HepG2 (cell line): ENCODE data around the gene EEPD1. TPM values are rescaled to one million over a fixed set of nuclear protein-coding genes. Genes with fewer than 3 reads are reported as not detected.
A peak's percentile ranks its signal among the peaks of the same experiment; 100 is the strongest.

Experiments
- ADNP ChIP-seq: sonication (generic); formaldehyde crosslinking; IDR thresholded peaks from 2 replicates; pipeline ENCODE4 v1.4.0; 2020; ENCODE audit warnings: missing genetic modification reagents
- ATF4 ChIP-seq, 2 experiments: fragments of 450-650 bp in 1 of 2; sonication (generic) in 1 of 2; formaldehyde crosslinking; IDR thresholded peaks; 2 replicates each; pipeline versions ENCODE4 v1.5.0 to v1.8.0; 2020 to 2022; ENCODE audit warnings: mild to moderate bottlenecking in 1 of 2, missing genetic modification reagents in 1 of 2
- ELF4 ChIP-seq: sonication (generic); formaldehyde crosslinking; IDR thresholded peaks from 2 replicates; pipeline ENCODE4 v1.5.0; 2020; ENCODE audit warnings: missing genetic modification reagents, mild to moderate bottlenecking, moderate library complexity, borderline replicate concordance
- FIP1L1 ChIP-seq: fragments of 200-400 bp; formaldehyde crosslinking; IDR thresholded peaks from 2 replicates; pipeline ENCODE4 v1.6.1; 2018; ENCODE audit warnings: low read depth, mild to moderate bottlenecking, low read length, moderate library complexity, borderline replicate concordance; ENCODE audit not compliant: insufficient read depth
- MYPOP ChIP-seq: sonication (generic); formaldehyde crosslinking; IDR thresholded peaks from 2 replicates; pipeline ENCODE4 v1.8.1; 2023; ENCODE audit warnings: mild to moderate bottlenecking, moderate library complexity, missing genetic modification reagents
- PBX2 ChIP-seq: IDR thresholded peaks from 2 replicates; pipeline ENCODE4 v1.6.1; 2016; ENCODE audit warnings: control low read depth
- RAD51 ChIP-seq: fragments of 450-650 bp; IDR thresholded peaks from 2 replicates; pipeline ENCODE4 v1.6.1; 2016; ENCODE audit warnings: borderline replicate concordance
- RCOR2 ChIP-seq: IDR thresholded peaks from 2 replicates; pipeline ENCODE4 v1.6.1; 2016; ENCODE audit warnings: missing biosample characterization, missing genetic modification reagents
- SPEN ChIP-seq: sonication (generic); formaldehyde crosslinking; IDR thresholded peaks from 2 replicates; pipeline ENCODE4 v1.5.1; 2020; ENCODE audit warnings: low read depth, mild to moderate bottlenecking, missing genetic modification reagents
- SRF ChIP-seq: IDR thresholded peaks from 2 replicates; pipeline ENCODE4 v1.6.1; 2011; ENCODE audit warnings: mild to moderate bottlenecking, low read depth, low read length, moderate library complexity
- SRSF4 ChIP-seq: fragments of 200-400 bp; formaldehyde crosslinking; IDR thresholded peaks from one replicate; pipeline ENCODE4 v1.6.1; 2018; ENCODE audit warnings: mild to moderate bottlenecking, low read depth, low read length, moderate library complexity; ENCODE audit not compliant: poor library complexity, severe bottlenecking
- ZNF17 ChIP-seq: sonication (generic); formaldehyde crosslinking; IDR thresholded peaks from 2 replicates; pipeline ENCODE4 v1.5.0; 2020; ENCODE audit warnings: mild to moderate bottlenecking, missing genetic modification reagents
- ZNF280B ChIP-seq: sonication (generic); formaldehyde crosslinking; IDR thresholded peaks from 2 replicates; pipeline ENCODE4 v1.5.0; 2020; ENCODE audit warnings: missing genetic modification reagents, mild to moderate bottlenecking, borderline replicate concordance
- ZNF574 ChIP-seq: sonication (generic); formaldehyde crosslinking; IDR thresholded peaks from 2 replicates; pipeline ENCODE4 v1.4.0; 2020; ENCODE audit warnings: missing genetic modification reagents
- ZNF691 ChIP-seq: sonication (generic); formaldehyde crosslinking; IDR thresholded peaks from 2 replicates; pipeline ENCODE4 v1.4.0; 2020; ENCODE audit warnings: missing genetic modification reagents, low read depth, mild to moderate bottlenecking, borderline replicate concordance
- ZNF710 ChIP-seq: sonication (generic); formaldehyde crosslinking; IDR thresholded peaks from 2 replicates; pipeline ENCODE4 v1.5.0; 2020; ENCODE audit warnings: mild to moderate bottlenecking, missing genetic modification reagents, borderline replicate concordance
- polyA plus RNA-seq, 8 experiments: library from polyadenylated mRNA; depleted of rRNA in 3 of 8; stranded (reverse) in 7 of 8; unstranded in 1 of 8; fragments of >200 nt; fragmentation: Illumina TruSeq in 4 of 8; extraction: Trizol in 4 of 8; gene quantifications; 2 replicates each; pipeline versions ENCODE4 v1.2.1 to v1.2.3, GENCODE V29; 2011 to 2016; ENCODE audit warnings: low read depth in 4 of 8, missing spikeins in 1 of 8, mixed read lengths in 1 of 8; ENCODE audit not compliant: insufficient read depth in 1 of 8
- total RNA-seq, 5 experiments: library from RNA; depleted of rRNA; stranded (reverse); fragments of >200 nt; fragmentation: Illumina TruSeq; extraction: Trizol; gene quantifications; 2 replicates each; pipeline ENCODE4 v1.2.3, GENCODE V29; 2016; ENCODE audit warnings: low read depth in 1 of 5

EEPD1 gene
- total and polyA plus RNA-seq, 2 of the 13 experiments (the other 11 are each of a cell fraction or from before 2014, with no cell fraction given), result 10.1 to 16.4 TPM

- TF ChIP-seq ADNP (CRISPR knock-in tag) (no peak), ZNF574 (CRISPR knock-in tag) (0 out of 2 replicates have a peak, but pooled peaks have one; percentile 9), ZNF691 (peak; percentile 17; the same call in 1 of the 2 replicates), RAD51 (no peak), ZNF17 (no peak), FIP1L1 (no peak), SRSF4 (no peak), ATF4 (CRISPR knock-in tag; IDR thresholded peaks at IDR 0.05) (peak in 1 of 2 experiments; percentile 57; a peak in 1 of 4 replicates), MYPOP (CRISPR knock-in tag) (peak; percentile 50; the same call in 1 of the 2 replicates), SRF (no peak), ZNF280B (CRISPR knock-in tag) (no peak), PBX2 (CRISPR knock-in tag) (no peak), ELF4 (CRISPR knock-in tag) (no peak), ZNF710 (CRISPR knock-in tag) (peak; percentile 28; the same call in 1 of the 2 replicates), RCOR2 (no peak), SPEN (CRISPR knock-in tag) (0 out of 2 replicates have a peak, but pooled peaks have one; percentile 60)
Observed at GRCh38 chr7:36152756-36153570, at the start of gene EEPD1 (continued).
